B cell (primary cell): ENCODE measurements around the gene NAA60. TPM values are rescaled to one million over a fixed set of nuclear protein-coding genes. Genes with fewer than 3 reads are reported as not detected.

Experiments
- ATAC-seq: fragments of 200-7000 bp; cut with Tn5 transposase; one replicate; pipeline ENCODE4 v1.10.0; 2021; ENCODE audit warnings: low read depth, mild to moderate bottlenecking, moderate number of reproducible peaks, moderate library complexity
- CTCF ChIA-PET: fragments of 350-600 bp; sonication (Branson Sonifier 250); formaldehyde crosslinking; loops from one replicate; lab custom pipeline; 2021; ENCODE audit warnings: antibody characterized with exemption, inconsistent platforms; lab: Charles Lee
- POLR2A ChIA-PET: fragments of 350-600 bp; sonication (Branson Sonifier 250); formaldehyde crosslinking; loops from one replicate; lab custom pipeline; 2021; ENCODE audit warnings: antibody characterized with exemption; lab: Charles Lee
- DNase-seq: peaks from one replicate; pipeline ENCODE4 v3.0.0; 2013
- H2AFZ ChIP-seq: 2 replicates; pipeline ENCODE4 v1.6.1; 2012; ENCODE audit warnings: mild to moderate bottlenecking, low read depth, low read length; ENCODE audit not compliant: insufficient read depth, poor library complexity, severe bottlenecking
- H3K27ac ChIP-seq, 2 donors: 1 replicate in 1 of 2; 2 replicates in 1 of 2; pipeline ENCODE4 v1.5.1; 2012 to 2013; ENCODE audit warnings: low read length in 2 of 2, mild to moderate bottlenecking in 2 of 2, moderate library complexity in 1 of 2
- H3K27me3 ChIP-seq, 4 experiments: fragments of 200-600 bp in 1 of 4; sonication (generic) in 1 of 4; replicated peaks in 1 of 4; 1 replicate in 2 of 4; 2 replicates in 2 of 4; pipeline versions ENCODE4 v1.6.1 to v1.7.0; 2013 to 2016; ENCODE audit warnings: low read length in 3 of 4, mild to moderate bottlenecking in 2 of 4, mixed read lengths in 1 of 4, moderate library complexity in 1 of 4; ENCODE audit not compliant: insufficient read depth in 4 of 4, control insufficient read depth in 3 of 4; ENCODE audit errors: control extremely low read depth in 1 of 4
- H3K36me3 ChIP-seq, 2 experiments: replicated peaks in 1 of 2; 1 replicate in 1 of 2; 2 replicates in 1 of 2; pipeline versions ENCODE4 v1.6.1 to v1.7.1; 2013; ENCODE audit warnings: low read length in 1 of 2; ENCODE audit not compliant: insufficient read depth in 2 of 2, control insufficient read depth in 1 of 2; ENCODE audit errors: control extremely low read depth in 1 of 2, extremely low read depth in 1 of 2
- H3K4me1 ChIP-seq, 2 donors: fragments of 200-600 bp in 1 of 2; sonication (generic) in 1 of 2; 1 replicate in 1 of 2; 2 replicates in 1 of 2; pipeline versions ENCODE4 v1.5.1 to v1.6.1; 2013 to 2017; ENCODE audit warnings: low read length in 2 of 2; ENCODE audit not compliant: control insufficient read depth in 2 of 2, insufficient read depth in 2 of 2
- H3K4me2 ChIP-seq: replicated peaks from 2 replicates; pipeline ENCODE3; 2012; ENCODE audit warnings: mild to moderate bottlenecking, low read depth, low read length; ENCODE audit not compliant: poor library complexity, severe bottlenecking
- H3K4me3 ChIP-seq, 5 experiments: fragments of 200-600 bp in 1 of 5; sonication (generic) in 1 of 5; 1 replicate in 3 of 5; 2 replicates in 2 of 5; pipeline versions ENCODE4 v1.5.1 to v1.7.0; 2011 to 2016; ENCODE audit warnings: low read length in 4 of 5, mild to moderate bottlenecking in 4 of 5, low read depth in 2 of 5, control low read depth in 1 of 5, moderate library complexity in 1 of 5; ENCODE audit not compliant: insufficient read depth in 1 of 5; ENCODE audit errors: control extremely low read depth in 1 of 5, extremely low read depth in 1 of 5
- H3K79me2 ChIP-seq: fragments of 200-600 bp; sonication (generic); one replicate; pipeline ENCODE4 v1.6.0; 2016; ENCODE audit warnings: low read length; ENCODE audit not compliant: control insufficient read depth, insufficient read depth
- H3K9ac ChIP-seq: fragments of 200-600 bp; sonication (generic); 2 replicates; pipeline ENCODE4 v1.6.1; 2017; ENCODE audit warnings: mild to moderate bottlenecking, low read length, moderate library complexity
- H3K9me3 ChIP-seq, 3 donors: one replicate each; pipeline versions ENCODE4 v1.6.1 to v1.7.1; 2013; ENCODE audit warnings: low read length in 2 of 3; ENCODE audit not compliant: control insufficient read depth in 2 of 3, insufficient read depth in 1 of 3; ENCODE audit errors: control extremely low read depth in 1 of 3
- H4K20me1 ChIP-seq: 2 replicates; pipeline ENCODE4 v1.6.0; 2012; ENCODE audit warnings: mild to moderate bottlenecking, low read length; ENCODE audit not compliant: insufficient read depth, control insufficient read depth, poor library complexity, severe bottlenecking
- H3K27ac Mint-ChIP-seq: one replicate; pipeline ENCODE4 v1.8.0; 2021; ENCODE audit warnings: mixed read lengths
- H3K27me3 Mint-ChIP-seq: one replicate; pipeline ENCODE4 v1.8.0; 2021; ENCODE audit warnings: mixed read lengths
- H3K4me1 Mint-ChIP-seq: one replicate; pipeline ENCODE4 v1.8.0; 2021; ENCODE audit warnings: mixed read lengths
- H3K4me3 Mint-ChIP-seq: one replicate; pipeline ENCODE4 v1.8.0; 2021; ENCODE audit warnings: mixed read lengths
- H3K9me3 Mint-ChIP-seq: one replicate; pipeline ENCODE4 v1.8.0; 2022; ENCODE audit warnings: mixed read lengths; ENCODE audit not compliant: insufficient read depth
- EZH2 ChIP-seq: IDR thresholded peaks from 2 replicates; pipeline ENCODE4 v1.6.1; 2012; ENCODE audit warnings: borderline replicate concordance, low read depth, mild to moderate bottlenecking, moderate library complexity, low read length; ENCODE audit not compliant: insufficient read depth, poor library complexity, severe bottlenecking
- WGBS: methylation state at CpG from one replicate; pipeline ENCODE4 v1.1.5; 2013; ENCODE audit warnings: missing lambda C conversion rate; ENCODE audit not compliant: insufficient coverage; 5-methylcytosine and 5-hydroxymethylcytosine counted together
- intact Hi-C: fragments of 100-400 bp; cut with micrococcal nuclease; formaldehyde crosslinking; loops from one replicate; pipeline ENCODE4 v1.10.0; 2022
- polyA plus RNA-seq: library from polyadenylated mRNA; depleted of rRNA; stranded (reverse); fragments of >200 nt; gene quantifications from 2 replicates; pipeline ENCODE4 v1.2.3, GENCODE V29; 2012
- total RNA-seq, 2 donors: library from RNA; stranded (reverse); fragments of 120-200 nt in 1 of 2; gene quantifications; 1 replicate in 1 of 2; 2 replicates in 1 of 2; pipeline versions ENCODE4 v1.2.3 to v1.2.4, GENCODE V29; 2013 to 2022
- TF ChIP-seq, protein P1 (sequence below): fragments of 200-600 bp; IDR thresholded peaks from one replicate; pipeline ENCODE4 v1.8.0; 2022; ENCODE audit warnings: antibody characterized with exemption, mild to moderate bottlenecking

NAA60 gene
- total and polyA plus RNA-seq, 2 donors (not counting 1 experiment from before 2014, with no cell fraction given), result 50.9 to 54.3 TPM

GRCh38 chr16:3458278-3458851 lies 14.9 kb downstream of the NAA60 start:
- intact Hi-C loops, result loop anchor here (1.0 to 5.0 kb wide), 4 partner anchors 154 to 814 kb away; partner anchors contain the start of genes SLX4 and TFAP4
- DNase-seq (no peak), ATAC-seq (no peak)
- under 1% methylated on average over 44 of the region's 47 CpGs for WGBS
- Histone ChIP-seq H3K36me3 (no peaks in the 10 kb centered on the region), H3K9me3 (no peaks in the 10 kb centered on the region), H3K27me3 (no peaks in the 10 kb centered on the region), H4K20me1 (peaks cover 29% of the 10 kb centered on the region), H2AFZ (peak overlapping the region; percentile 92), H3K4me1 (peaks cover 28 to 39% of the 10 kb centered on the region in 2 donors), H3K4me3 (peak overlapping the region; percentile 34 to 86 (median 73)), H3K79me2 (peaks cover 65% of the 10 kb centered on the region), H3K27ac (peak overlapping the region; percentile 49 to 95), H3K4me2 (peak overlapping the region; percentile 93), H3K9ac (peak overlapping the region; percentile 89)
- POLR2A ChIA-PET, result interaction anchor here (1.5 kb wide), 1 partner anchor 57 kb away, joined by 12 read pairs; the partner anchor contains the start of genes ZNF174 and ZSCAN32
- Mint-ChIP-seq H3K4me3 (peak overlapping the region; percentile 92), H3K9me3 (no peaks in the 10 kb centered on the region), H3K27ac (peak overlapping the region; percentile 89), H3K27me3 (no peaks in the 10 kb centered on the region), H3K4me1 (peaks cover 51% of the 10 kb centered on the region)
- CTCF ChIA-PET, result interaction anchor here (0.7 to 1.1 kb wide), 2 partner anchors 57 to 191 kb away, joined by 4 to 6 read pairs; partner anchors contain the start of genes ZNF174 and ZSCAN32
- TF ChIP-seq, protein P1, sequence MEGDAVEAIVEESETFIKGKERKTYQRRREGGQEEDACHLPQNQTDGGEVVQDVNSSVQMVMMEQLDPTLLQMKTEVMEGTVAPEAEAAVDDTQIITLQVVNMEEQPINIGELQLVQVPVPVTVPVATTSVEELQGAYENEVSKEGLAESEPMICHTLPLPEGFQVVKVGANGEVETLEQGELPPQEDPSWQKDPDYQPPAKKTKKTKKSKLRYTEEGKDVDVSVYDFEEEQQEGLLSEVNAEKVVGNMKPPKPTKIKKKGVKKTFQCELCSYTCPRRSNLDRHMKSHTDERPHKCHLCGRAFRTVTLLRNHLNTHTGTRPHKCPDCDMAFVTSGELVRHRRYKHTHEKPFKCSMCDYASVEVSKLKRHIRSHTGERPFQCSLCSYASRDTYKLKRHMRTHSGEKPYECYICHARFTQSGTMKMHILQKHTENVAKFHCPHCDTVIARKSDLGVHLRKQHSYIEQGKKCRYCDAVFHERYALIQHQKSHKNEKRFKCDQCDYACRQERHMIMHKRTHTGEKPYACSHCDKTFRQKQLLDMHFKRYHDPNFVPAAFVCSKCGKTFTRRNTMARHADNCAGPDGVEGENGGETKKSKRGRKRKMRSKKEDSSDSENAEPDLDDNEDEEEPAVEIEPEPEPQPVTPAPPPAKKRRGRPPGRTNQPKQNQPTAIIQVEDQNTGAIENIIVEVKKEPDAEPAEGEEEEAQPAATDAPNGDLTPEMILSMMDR, result peak; percentile 1
- TF ChIP-seq EZH2, result no peak

DNA sequence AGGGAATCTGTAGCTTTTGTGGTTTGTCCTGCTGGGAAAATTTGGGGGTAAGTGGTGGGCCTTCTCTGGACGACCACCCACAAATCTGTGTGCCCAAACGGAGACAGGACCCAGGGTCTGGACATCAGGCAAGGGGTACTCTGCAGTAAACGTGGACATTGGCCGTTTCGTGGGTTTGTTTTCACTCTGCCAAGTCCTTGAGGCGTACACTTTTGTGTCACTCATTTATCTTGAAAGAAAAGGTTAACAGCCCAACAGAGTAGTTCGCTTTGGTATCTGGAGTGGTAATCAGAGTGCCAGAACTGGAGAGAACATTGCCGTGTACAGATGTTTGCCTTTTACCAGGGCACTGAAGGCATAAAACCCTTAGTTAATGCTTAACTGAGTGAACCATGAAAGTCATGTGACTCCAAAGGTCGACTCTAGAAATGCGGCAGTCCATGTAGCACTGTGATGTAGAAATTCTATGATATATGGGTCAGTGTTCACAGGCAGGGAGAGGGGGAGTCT lies 15.4 kb downstream of the NAA60 start:
- Mint-ChIP-seq H3K27ac (peak overlapping the region; percentile 89), H3K9me3 (no peaks in the 10 kb centered on the region), H3K27me3 (no peaks in the 10 kb centered on the region), H3K4me3 (peak overlapping the region; percentile 92), H3K4me1 (peaks cover 54% of the 10 kb centered on the region)
- Histone ChIP-seq H4K20me1 (peaks cover 31% of the 10 kb centered on the region), H3K9me3 (no peaks in the 10 kb centered on the region), H3K27me3 (no peaks in the 10 kb centered on the region), H3K9ac (peak overlapping the region; percentile 89), H3K79me2 (peaks cover 70% of the 10 kb centered on the region), H3K36me3 (no peaks in the 10 kb centered on the region), H3K4me1 (peaks cover 28 to 39% of the 10 kb centered on the region in 2 donors), H3K27ac (peak overlapping the region; percentile 49 to 95), H3K4me2 (peak overlapping the region; percentile 93), H3K4me3 (peak overlapping the region; percentile 34 to 86 (median 73)), H2AFZ (peak overlapping the region; percentile 92)
- WGBS, result 18% methylated on average over 10 of the region's 10 CpGs
- ATAC-seq (no peak), DNase-seq (peak; percentile 38)
- no peak for TF ChIP-seq EZH2
- ChIA-PET CTCF (interaction anchor here (0.7 to 1.1 kb wide), 2 partner anchors 58 to 192 kb away, joined by 4 to 6 read pairs; partner anchors contain the start of genes ZNF174 and ZSCAN32), POLR2A (interaction anchor here (0.6 kb wide), 1 partner anchor 69 kb away, joined by 3 read pairs; no protein-coding TSS in a partner anchor)
- intact Hi-C loops, result loop anchor here (1.0 to 5.0 kb wide), 4 partner anchors 153 to 813 kb away; partner anchors contain the start of genes SLX4 and TFAP4
